Heart left ventricle (tissue), 16 donors: ENCODE measurements around the gene A1BG. TPM values are rescaled to one million over a fixed set of nuclear protein-coding genes. Genes with fewer than 3 reads are reported as not detected.

ENCODE experiments used
- ATAC-seq, 4 donors: fragments of 200-7000 bp; cut with Tn5 transposase; one replicate each; pipeline ENCODE4 v1.9.1; 2020 to 2022; ENCODE audit warnings: moderate library complexity in 4 of 4, mild to moderate bottlenecking in 3 of 4, moderate number of reproducible peaks in 1 of 4
- DNase-seq, 5 donors: peaks; one replicate each; pipeline ENCODE4 v3.0.0-alpha.2; 2020
- H3K27ac ChIP-seq, 12 donors: fragments of 200-600 bp; sonication (generic) in 4 of 12; one replicate each; pipeline versions ENCODE4 v1.5.0 to v1.8.0; 2016 to 2022; ENCODE audit warnings: mild to moderate bottlenecking in 2 of 12
- H3K27me3 ChIP-seq, 9 donors: fragments of 200-600 bp; sonication (generic) in 2 of 9; one replicate each; pipeline versions ENCODE4 v1.5.1 to v1.8.0; 2016 to 2022; ENCODE audit warnings: mild to moderate bottlenecking in 3 of 9
- H3K36me3 ChIP-seq, 9 donors: fragments of 200-600 bp; sonication (generic) in 2 of 9; one replicate each; pipeline versions ENCODE4 v1.5.0 to v1.8.0; 2018 to 2022; ENCODE audit warnings: mild to moderate bottlenecking in 2 of 9
- H3K4me1 ChIP-seq, 12 donors: fragments of 200-600 bp; sonication (generic) in 4 of 12; one replicate each; pipeline versions ENCODE4 v1.5.0 to v1.8.0; 2016 to 2022; ENCODE audit warnings: mild to moderate bottlenecking in 3 of 12
- H3K4me3 ChIP-seq, 12 donors: fragments of 200-600 bp; sonication (generic) in 4 of 12; one replicate each; pipeline versions ENCODE4 v1.5.0 to v1.8.0; 2017 to 2022; ENCODE audit warnings: mild to moderate bottlenecking in 9 of 12, moderate library complexity in 4 of 12
- H3K9me3 ChIP-seq, 12 donors: fragments of 200-600 bp; sonication (generic) in 4 of 12; one replicate each; pipeline versions ENCODE4 v1.5.0 to v1.8.0; 2016 to 2022; ENCODE audit warnings: mild to moderate bottlenecking in 1 of 12
- POLR2A ChIP-seq, 2 donors: fragments of 450-650 bp; IDR thresholded peaks; one replicate each; pipeline ENCODE4 v1.6.1; 2017; ENCODE audit warnings: antibody characterized with exemption in 2 of 2, mild to moderate bottlenecking in 2 of 2, moderate library complexity in 2 of 2
- WGBS, 4 donors: extraction: QIAGEN DNeasy Blood & Tissue Kit in 2 of 4; methylation state at CpG; one replicate each; pipeline versions ENCODE4 v1.1.5 to v1.1.7; 2013 to 2018; 5-methylcytosine and 5-hydroxymethylcytosine counted together
- intact Hi-C, 10 donors: fragments of 100-400 bp; cut with DNase I; formaldehyde crosslinking; loops; one replicate each; pipeline versions ENCODE4 v1.11.1 to v1.14.2; 2022
- polyA plus RNA-seq, 2 donors: library from polyadenylated mRNA; stranded (reverse); fragments of 200-250 nt; gene quantifications; one replicate each; pipeline ENCODE4 v1.2.3, GENCODE V29; 2013
- total RNA-seq, 9 donors: library from RNA; depleted of rRNA in 2 of 9; stranded (reverse); fragments of >200 nt in 2 of 9; fragmentation: NEBNext Ultra II Directional in 3 of 9; extraction: Animal tissue kit (Norgen Biotek cat#: 25700) in 3 of 9; gene quantifications; one replicate each; pipeline versions ENCODE4 v1.1.0 to v1.2.4, GENCODE V29; 2016 to 2023
- TF ChIP-seq, protein P1 (sequence below), 12 donors: fragments of 200-600 bp; sonication (generic) in 4 of 12; IDR thresholded peaks; one replicate each; pipeline versions ENCODE4 v1.5.0 to v1.8.0; 2018 to 2022; ENCODE audit warnings: antibody characterized with exemption in 12 of 12, mild to moderate bottlenecking in 5 of 12
- donor health status: ischemic (EF 13 %, LVEDD 7.1; RV severe dilation, severe dysfunction).
- donor health status: healthy with polysubstance abuse.
- donor health status: DM: no; HTN: yes; CAD: no.
- donor health status: DM: no; HTN: no; CAD: no.
- donor health status: ischemic (EF 25% LVEDD 6.9; RV normal size, moderate dysfunction).
- donor health status: ischemic (EF 25% LVEDD 5.7; RV mildly dilated, moderate dysfunction).
- donor health status: healthy.
- donor health status: DM: yes; HTN: yes; CAD: no.
- donor health status: ischemic (EF 35%, LVEDD 5.7; RV mildly dilated, moderate dysfunction).
- donor health status: nonischemic (EF 11% LVEDD 7.7; RV severe dilation, severe dysfunction).
- donor health status: DM: yes; HTN: yes; CAD: no.
- donor health status: PGD.
- donor health status: ischemic (EF 29% LVEDD 5.4; RV normal size, mild dysfunction).
- donor health status: nonischemic (EF 23%, LVEDD 6.1; RV moderate dilation, normal function).

The A1BG gene
- total and polyA plus RNA-seq, 11 donors, result 0.23 to 6.6 (median 4.0) TPM

DNA sequence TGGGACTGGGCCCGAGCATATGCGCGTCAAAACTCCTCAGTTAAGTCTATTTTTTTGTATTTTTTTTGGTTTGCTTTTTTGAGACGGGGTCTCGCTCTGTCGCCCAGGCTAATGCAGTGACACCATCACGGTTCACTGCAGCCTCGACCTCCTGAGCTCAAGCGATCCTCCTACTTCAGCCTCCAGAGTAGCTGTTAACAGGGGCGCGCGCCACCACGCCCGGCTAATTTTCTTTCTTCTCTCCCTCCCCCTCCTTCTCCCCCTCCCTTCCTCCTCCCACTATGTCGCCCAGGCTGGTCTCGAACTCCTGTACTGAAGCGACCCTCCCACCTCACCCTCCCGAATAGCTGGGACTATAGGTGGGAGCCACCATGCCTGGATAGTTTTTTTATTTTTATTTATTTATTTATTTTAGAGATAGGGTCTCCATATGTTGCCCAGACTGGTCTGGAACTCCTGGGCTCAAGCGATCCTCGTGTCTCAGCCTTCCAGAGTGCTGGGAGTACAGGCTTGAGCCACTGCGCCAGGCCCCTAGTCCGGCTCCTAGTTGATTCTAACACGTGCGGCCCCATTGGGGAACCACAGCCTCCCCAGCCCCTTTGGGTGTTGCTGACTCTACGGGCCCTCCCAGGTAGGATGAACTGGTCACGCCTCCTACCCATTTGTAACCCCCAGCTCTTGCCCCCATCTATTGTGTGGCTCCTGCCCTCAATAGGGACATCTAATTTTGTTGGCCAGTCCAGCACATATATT lies 28.3 kb upstream of the A1BG start:
- H3K27me3 ChIP-seq, result no peaks in the 10 kb centered on the region
- H3K9me3 ChIP-seq, result no peaks in the 10 kb centered on the region
- DNase-seq (peak in 1 of 5 donors; percentile 58), ATAC-seq (no peak)
- TF ChIP-seq POLR2A (IDR thresholded peaks at IDR 0.05), result no peak
- TF ChIP-seq, protein P1, sequence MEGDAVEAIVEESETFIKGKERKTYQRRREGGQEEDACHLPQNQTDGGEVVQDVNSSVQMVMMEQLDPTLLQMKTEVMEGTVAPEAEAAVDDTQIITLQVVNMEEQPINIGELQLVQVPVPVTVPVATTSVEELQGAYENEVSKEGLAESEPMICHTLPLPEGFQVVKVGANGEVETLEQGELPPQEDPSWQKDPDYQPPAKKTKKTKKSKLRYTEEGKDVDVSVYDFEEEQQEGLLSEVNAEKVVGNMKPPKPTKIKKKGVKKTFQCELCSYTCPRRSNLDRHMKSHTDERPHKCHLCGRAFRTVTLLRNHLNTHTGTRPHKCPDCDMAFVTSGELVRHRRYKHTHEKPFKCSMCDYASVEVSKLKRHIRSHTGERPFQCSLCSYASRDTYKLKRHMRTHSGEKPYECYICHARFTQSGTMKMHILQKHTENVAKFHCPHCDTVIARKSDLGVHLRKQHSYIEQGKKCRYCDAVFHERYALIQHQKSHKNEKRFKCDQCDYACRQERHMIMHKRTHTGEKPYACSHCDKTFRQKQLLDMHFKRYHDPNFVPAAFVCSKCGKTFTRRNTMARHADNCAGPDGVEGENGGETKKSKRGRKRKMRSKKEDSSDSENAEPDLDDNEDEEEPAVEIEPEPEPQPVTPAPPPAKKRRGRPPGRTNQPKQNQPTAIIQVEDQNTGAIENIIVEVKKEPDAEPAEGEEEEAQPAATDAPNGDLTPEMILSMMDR (IDR thresholded peaks at IDR 0.05), result no peak
- peaks cover 2 to 40% (median 30%) of the 10 kb centered on the region in 12 donors for H3K4me1 ChIP-seq
- H3K27ac ChIP-seq, result peak overlapping the region in 10 of 12 donors; percentile 91 to 98 (median 95)
- H3K36me3 ChIP-seq, result no peaks in the 10 kb centered on the region
- 31 to 39% (median 34%) methylated on average over 26 of the region's 26 CpGs for WGBS, 4 donors
- intact Hi-C loops, result loop anchor here in 3 of 10 donors (1.0 to 5.0 kb wide), 4 partner anchors 20 to 59 kb away; partner anchors contain the start of genes ZSCAN22 (in 2 of the 3) and ZNF132 (in 1 of the 3)
- H3K4me3 ChIP-seq, result peak overlapping the region; percentile 57 to 94 (median 83)

DNA sequence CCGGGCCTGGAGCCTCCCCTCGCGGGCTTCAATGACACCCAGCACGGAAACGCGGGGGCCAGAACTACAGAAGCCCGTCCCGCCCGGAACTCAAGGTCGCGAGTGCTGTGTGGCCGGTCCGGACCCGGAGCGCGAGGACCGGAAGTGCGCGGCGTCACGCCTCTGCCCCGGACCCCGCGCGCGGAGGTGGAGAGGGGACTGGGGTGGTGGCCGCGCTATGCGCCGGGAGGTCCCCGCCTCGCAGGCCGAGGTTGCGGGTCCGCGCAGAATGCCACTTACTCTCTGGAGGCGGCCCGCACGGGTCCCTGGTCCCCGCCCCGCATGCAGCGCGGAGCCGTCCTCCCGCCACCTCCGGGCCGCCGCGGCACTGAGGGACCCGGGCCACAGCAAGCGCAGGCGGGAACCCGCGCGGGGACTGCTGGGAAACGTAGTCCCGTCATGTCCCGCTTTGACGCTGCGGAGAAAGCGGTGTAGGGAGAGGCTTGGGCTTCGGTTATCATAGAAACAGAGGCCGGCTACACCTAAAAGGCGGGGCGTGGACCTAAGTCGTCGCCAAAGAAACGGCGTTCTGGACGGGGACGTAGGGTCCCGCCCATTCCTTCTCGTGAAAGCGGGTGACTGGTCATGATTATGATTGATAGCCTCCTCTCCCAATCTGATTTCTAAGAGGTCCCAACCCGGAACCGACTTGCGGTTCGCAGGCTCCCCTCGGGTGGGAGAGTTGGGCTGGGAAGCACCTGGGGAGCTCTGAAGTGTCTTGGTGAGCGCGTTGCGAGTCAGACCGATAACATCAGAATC lies 27.6 kb upstream of the A1BG start, which contains the start of gene ZNF837:
TSS of gene ZNF837 (minus strand) at position 369 of the 798 bp plus-strand sequence. CDS start 11,698 bp downstream, outside the sequence.
- TF ChIP-seq POLR2A (IDR thresholded peaks at IDR 0.05), result peak in 1 of 2 donors; percentile 75
- TF ChIP-seq, protein P1 (IDR thresholded peaks at IDR 0.05), result no peak
- intact Hi-C loops, result loop anchor here in 4 of 10 donors (1.0 to 5.0 kb wide), 5 partner anchors 20 to 60 kb away; partner anchors contain the start of genes ZSCAN22 (in 2 of the 4) and ZNF132 (in 1 of the 4)

DNA sequence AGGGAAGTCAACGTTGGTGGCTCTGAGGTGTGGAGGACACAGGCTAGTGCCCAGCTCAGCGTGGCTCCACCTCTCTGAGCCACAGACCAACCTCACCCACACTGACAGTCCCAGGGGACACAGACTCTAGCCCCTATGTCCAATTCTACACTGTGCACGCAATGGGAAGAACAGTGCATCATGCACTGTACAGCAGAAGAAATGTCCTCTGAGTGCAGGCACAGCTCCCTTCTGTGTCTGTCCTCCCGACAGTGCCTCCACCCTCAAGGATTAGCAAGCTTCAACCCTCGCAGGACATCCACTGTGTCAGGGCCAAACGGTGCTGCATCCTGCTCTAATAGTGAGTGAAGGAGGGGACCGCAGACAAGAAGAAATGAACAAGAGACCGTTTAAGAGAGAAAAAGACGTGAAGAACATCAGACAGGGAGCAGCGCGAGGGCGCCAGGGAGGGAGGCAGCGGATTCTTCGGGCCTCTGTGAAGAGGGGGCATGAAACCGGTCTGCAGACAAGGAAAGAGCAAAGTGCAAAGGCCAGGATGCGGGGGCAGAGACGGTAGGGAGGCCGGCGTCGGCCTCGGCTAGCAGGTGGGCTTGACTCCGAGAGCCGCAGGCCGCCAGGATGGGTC lies 26.9 kb upstream of the A1BG start:
- ATAC-seq, result peak in 1 of 4 donors; percentile 0
- 6 to 7% (median 7%) methylated on average over 24 of the region's 24 CpGs for WGBS, 4 donors
- intact Hi-C loops, result loop anchor here in 4 of 10 donors (1.0 to 5.0 kb wide), 4 partner anchors 53 to 61 kb away; partner anchors contain the start of genes ZSCAN22 (in 2 of the 4) and ZNF132 (in 1 of the 4)
- Histone ChIP-seq H3K4me3 (peak overlapping the region; percentile 57 to 94 (median 83)), H3K4me1 (peaks cover 0 to 26% (median 20%) of the 10 kb centered on the region in 12 donors), H3K9me3 (no peaks in the 10 kb centered on the region), H3K27ac (peak overlapping the region; percentile 85 to 98 (median 95)), H3K27me3 (no peaks in the 10 kb centered on the region), H3K36me3 (no peaks in the 10 kb centered on the region)
- peak in 1 of 5 donors; percentile 20 for DNase-seq
- TF ChIP-seq, protein P1 (IDR thresholded peaks at IDR 0.05), result no peak
- TF ChIP-seq POLR2A (IDR thresholded peaks at IDR 0.05), result no peak

More for the DNA sequence above, 27.6 kb upstream of the A1BG start, which contains the start of gene ZNF837:
- H3K4me3 ChIP-seq, result peak within 1 kb of the TSS; percentile 57 to 94 (median 83)
- DNase-seq (peak; percentile 99 to 100 (median 99)), ATAC-seq (peak; percentile 95 to 96 (median 96))
- H3K36me3 ChIP-seq, result no peaks in the 10 kb centered on the region
- H3K27ac ChIP-seq, result peak within 1 kb of the TSS; percentile 85 to 98 (median 95)
- H3K9me3 ChIP-seq, result no peaks in the 10 kb centered on the region
- H3K27me3 ChIP-seq, result no peaks in the 10 kb centered on the region
- peaks cover 2 to 33% (median 24%) of the 10 kb centered on the region in 12 donors for H3K4me1 ChIP-seq
- WGBS, 4 donors, result 0 to 1% (median 0%) methylated on average over 46 to 83 of the region's 83 CpGs
